Natural killer cell (primary cell): ENCODE measurements around the gene FRG2B. TPM values are rescaled to one million over a fixed set of nuclear protein-coding genes. Genes with fewer than 3 reads are reported as not detected.
"Not testable (repeated sequence)": the region's sequence is repeated elsewhere in the genome, so short reads cannot be mapped to it uniquely, and the experiment has no call there.

Experiments used
- ATAC-seq, 3 donors: fragments of 150-1000 bp in 2 of 3; fragments of 200-7000 bp in 1 of 3; cut with Tn5 transposase; 1 replicate in 1 of 3; 2 replicates in 2 of 3; pipeline ENCODE4 v1.10.0; 2021; ENCODE audit warnings: mild to moderate bottlenecking in 2 of 3, moderate library complexity in 2 of 3
- DNase-seq, 2 donors: peaks; one replicate each; pipeline versions ENCODE4 v3.0.0 to v3.0.0-alpha.2; 2013 to 2021; ENCODE audit warnings: mixed read lengths in 1 of 2
- H3K27ac ChIP-seq: one replicate; pipeline ENCODE4 v1.5.1; 2013; ENCODE audit warnings: mild to moderate bottlenecking, low read length
- H3K27me3 ChIP-seq: one replicate; pipeline ENCODE4 v1.6.1; 2013; ENCODE audit warnings: low read length; ENCODE audit not compliant: control insufficient read depth, insufficient read depth
- H3K36me3 ChIP-seq: one replicate; pipeline ENCODE4 v1.6.1; 2013; ENCODE audit warnings: low read length; ENCODE audit not compliant: control insufficient read depth, insufficient read depth
- H3K4me1 ChIP-seq: one replicate; pipeline ENCODE4 v1.6.1; 2013; ENCODE audit warnings: low read length; ENCODE audit not compliant: control insufficient read depth, insufficient read depth
- H3K4me3 ChIP-seq: one replicate; pipeline ENCODE4 v1.5.1; 2013; ENCODE audit warnings: low read length
- H3K9me3 ChIP-seq: one replicate; pipeline ENCODE4 v1.6.1; 2013; ENCODE audit warnings: low read length; ENCODE audit not compliant: control insufficient read depth, insufficient read depth
- H3K27ac Mint-ChIP-seq, 2 donors: one replicate each; pipeline ENCODE4 v1.8.0; 2022; ENCODE audit warnings: mild to moderate bottlenecking in 2 of 2, mixed read lengths in 2 of 2, moderate library complexity in 1 of 2
- H3K27me3 Mint-ChIP-seq, 2 donors: one replicate each; pipeline ENCODE4 v1.8.0; 2022; ENCODE audit warnings: low read depth in 2 of 2, mixed read lengths in 2 of 2
- H3K36me3 Mint-ChIP-seq: one replicate; pipeline ENCODE4 v1.8.0; 2022; ENCODE audit warnings: mixed read lengths
- H3K4me1 Mint-ChIP-seq, 2 donors: one replicate each; pipeline ENCODE4 v1.8.0; 2022; ENCODE audit warnings: mixed read lengths in 2 of 2
- H3K4me3 Mint-ChIP-seq: one replicate; pipeline ENCODE4 v1.8.0; 2022; ENCODE audit warnings: mild to moderate bottlenecking, moderate library complexity, mixed read lengths
- H3K9me3 Mint-ChIP-seq, 2 donors: one replicate each; pipeline ENCODE4 v1.8.0; 2022; ENCODE audit warnings: mixed read lengths in 2 of 2
- CTCF ChIP-seq: fragments of 200-600 bp; IDR thresholded peaks from one replicate; pipeline ENCODE4 v1.8.0; 2022; ENCODE audit warnings: antibody characterized with exemption
- WGBS: methylation state at CpG from one replicate; pipeline ENCODE4 v1.1.7; 2013; ENCODE audit warnings: missing lambda C conversion rate; ENCODE audit not compliant: insufficient coverage; 5-methylcytosine and 5-hydroxymethylcytosine counted together
- intact Hi-C: fragments of 100-400 bp; cut with micrococcal nuclease; formaldehyde crosslinking; loops from one replicate; pipeline ENCODE4 v1.14.2; 2022
- total RNA-seq, 4 donors: library from RNA; stranded (reverse); fragments of 120-200 nt in 1 of 4; gene quantifications; one replicate each; pipeline versions ENCODE4 v1.2.3 to v1.2.4, GENCODE V29; 2013 to 2022

FRG2B gene
- total RNA-seq, 3 donors from 2014 or later (not counting 1 experiment from before 2014, with no cell fraction given) = not detected

- ATAC-seq (no peak), DNase-seq (no peak)
- WGBS = 82% methylated on average over 13 of the region's 13 CpGs
- Mint-ChIP-seq H3K27me3 (peaks cover 16 to 27% of the 10 kb centered on the region in 2 donors), H3K27ac (no peak overlapping the region), H3K4me1 (no peaks in the 10 kb centered on the region), H3K36me3 (no peaks in the 10 kb centered on the region), H3K9me3 (no peaks in the 10 kb centered on the region), H3K4me3 (no peak overlapping the region)
- no peaks in the 10 kb centered on the region for H3K9me3 ChIP-seq
- no peak overlapping the region for H3K4me3 ChIP-seq
- no peaks in the 10 kb centered on the region for H3K4me1 ChIP-seq
- intact Hi-C loops = no loop called here
- no peak overlapping the region for H3K27ac ChIP-seq
- no peak for TF ChIP-seq CTCF
- no peaks in the 10 kb centered on the region for H3K27me3 ChIP-seq
- no peaks in the 10 kb centered on the region for H3K36me3 ChIP-seq
These were observed 36.2 kb downstream of the FRG2B start for GRCh38 chr10:133590226-133590969.

GRCh38 chr10:133577037-133577436 lies 49.6 kb downstream of the FRG2B start:
- H3K27ac Mint-ChIP-seq, H3K4me3 Mint-ChIP-seq, DNase-seq, H3K27me3 Mint-ChIP-seq, H3K27me3 ChIP-seq, H3K4me1 Mint-ChIP-seq, H3K9me3 ChIP-seq, ATAC-seq, H3K36me3 ChIP-seq, H3K4me1 ChIP-seq, H3K27ac ChIP-seq, intact Hi-C loops, H3K4me3 ChIP-seq: not testable (repeated sequence)
- Mint-ChIP-seq H3K9me3 (peaks cover 8 to 12% of the 10 kb centered on the region in 2 donors), H3K36me3 (peaks cover 13% of the 10 kb centered on the region)
- WGBS = 100% methylated on average over 2 of the region's 31 CpGs

Other genes starting within 250 kb of the FRG2B start
- gene PAOX, start 247.5 kb downstream of the FRG2B start, total RNA-seq = 1 to 10 TPM; 4.2 to 5.8 (median 5.5) TPM
- gene MTG1, start 232.6 kb downstream of the FRG2B start, total RNA-seq = 10 to 100 TPM; 64.3 to 76.3 (median 67.1) TPM
- not detected for gene SPRN, start 202.2 kb downstream of the FRG2B start, total RNA-seq
- 10 to 100 TPM in 1 of 3 donors, 1 to 10 TPM in 2; 8.6 to 13.8 (median 9.9) TPM for gene SCART1, start 172.8 kb downstream of the FRG2B start, total RNA-seq
- gene CYP2E1, start 99.4 kb downstream of the FRG2B start, total RNA-seq = 1 to 10 TPM; 2.8 to 3.8 (median 2.9) TPM
- under 1 TPM in 1 of 3 donors, not detected in 2; 0.82 TPM for gene SYCE1, start 61.2 kb downstream of the FRG2B start, total RNA-seq